AML-193 (cell line): ENCODE measurements around the gene INSRR.

ENCODE experiments used
- DNase-seq, 2 experiments: peaks; one replicate each; lab custom pipeline; 2025; lab: John Stamatoyannopoulos, UW

The INSRR gene

DNA sequence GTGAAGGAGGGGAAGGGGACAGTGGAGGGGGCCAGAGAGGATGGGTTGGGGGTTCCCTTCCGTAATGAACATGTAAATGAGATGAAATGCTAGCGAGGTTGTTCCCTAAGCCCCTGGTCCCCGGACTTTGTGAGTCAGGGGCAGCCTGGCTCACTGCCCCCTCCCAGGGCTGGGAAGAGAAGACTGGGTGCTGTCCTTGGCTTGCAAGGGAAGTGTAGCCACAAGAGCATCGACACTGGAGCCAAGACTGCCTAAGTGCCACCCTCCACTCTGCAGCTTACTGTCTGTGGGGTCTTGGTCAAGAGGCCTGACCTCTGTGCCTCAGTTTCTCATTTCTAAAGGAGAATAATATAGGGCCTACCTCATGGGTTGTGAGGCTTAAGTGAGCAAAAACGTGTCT, 35.1 kb upstream of the INSRR start:
- no peak for DNase-seq

DNA sequence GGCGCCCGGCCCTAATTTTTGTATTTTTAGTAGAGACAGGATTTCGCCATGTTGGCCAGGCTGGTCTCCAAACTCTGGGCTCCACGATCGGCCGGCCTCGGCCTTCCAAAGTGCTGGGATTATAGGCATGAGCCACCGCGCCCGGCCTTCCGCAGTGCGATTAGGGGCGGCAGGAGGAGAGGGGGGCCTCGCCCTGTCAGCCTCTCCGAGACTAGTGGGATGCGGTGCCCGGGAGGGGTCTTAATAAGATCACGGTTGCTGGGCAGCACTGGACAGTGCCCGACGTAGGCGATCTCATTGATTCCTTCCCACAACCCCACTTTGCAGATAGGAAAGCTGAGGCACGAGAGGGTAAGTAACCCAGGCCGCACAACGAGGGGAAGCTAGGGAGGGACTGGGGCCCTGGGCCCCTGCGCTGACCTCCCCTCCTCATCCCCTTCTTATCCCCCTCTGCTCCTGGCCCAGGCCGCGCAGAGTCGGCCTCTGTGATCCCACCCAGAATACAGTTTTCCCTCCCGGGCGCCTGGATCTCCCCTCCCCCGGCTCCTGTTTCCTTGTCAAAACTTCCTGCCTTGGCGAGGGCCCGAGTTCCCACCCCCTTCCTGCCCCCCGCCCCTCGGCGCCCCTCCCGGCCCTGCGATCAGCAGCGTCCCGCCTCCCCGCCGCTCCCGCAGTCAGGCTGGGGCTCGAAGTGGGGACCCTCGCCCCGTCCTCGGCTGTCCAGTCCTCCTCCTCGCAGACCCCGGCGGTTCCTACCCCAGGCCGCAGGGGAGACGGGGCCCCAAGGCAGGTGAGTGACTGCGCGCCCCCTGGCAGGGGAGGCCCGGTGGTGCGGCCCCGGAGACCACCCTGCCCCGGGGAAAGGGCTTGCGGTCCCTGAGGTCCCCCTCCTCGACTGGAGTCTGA, 34.4 kb upstream of the INSRR start, which contains the start of gene PEAR1:
Gene PEAR1, plus strand, starts transcription at position 671 of the 906 bp plus-strand sequence. CDS start 10,209 bp downstream, outside the sequence.
- DNase-seq, result no peak

DNA sequence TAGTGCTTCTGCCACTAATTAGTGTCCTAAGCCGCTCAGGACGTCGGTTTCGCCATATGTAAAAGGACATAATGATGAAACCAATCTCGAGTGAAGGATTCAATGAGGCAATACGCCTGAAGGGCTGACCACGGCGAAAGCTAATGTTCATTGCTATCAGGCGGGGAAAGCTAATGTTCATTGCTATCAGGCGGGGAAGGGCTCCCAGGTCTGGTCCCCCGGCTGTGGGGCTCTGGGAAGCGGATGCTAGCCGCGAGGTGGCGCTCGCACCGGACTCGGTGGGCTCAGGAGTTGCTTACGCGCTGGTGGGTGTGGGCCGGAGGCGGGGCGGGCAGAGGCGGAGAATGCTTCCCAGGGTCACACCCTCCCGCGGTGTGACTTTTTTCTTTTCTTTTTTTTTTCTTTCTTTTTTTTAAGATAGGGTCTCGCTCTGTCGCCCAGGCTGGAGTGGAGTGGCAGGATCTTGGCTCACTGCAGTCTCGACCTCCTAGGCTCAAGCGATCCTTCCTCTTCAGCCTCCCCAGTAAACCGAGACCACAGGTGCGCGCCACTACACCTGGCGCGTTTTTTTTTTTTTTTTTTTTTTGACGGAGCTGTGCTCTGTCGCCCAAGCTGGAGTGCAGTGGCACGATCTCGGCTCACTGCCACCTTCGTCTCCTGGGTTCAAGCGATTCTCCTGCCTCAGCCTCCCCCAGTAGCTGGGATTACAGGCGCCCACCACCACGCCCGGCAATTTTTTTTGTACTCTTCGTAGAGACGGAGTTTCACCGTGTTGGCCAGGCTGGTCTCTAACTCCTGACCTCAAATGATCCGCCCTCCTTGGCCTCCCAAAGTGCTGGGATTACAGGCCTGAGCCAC, 33.5 kb upstream of the INSRR start:
- peak; percentile 28 to 57 for DNase-seq

DNA sequence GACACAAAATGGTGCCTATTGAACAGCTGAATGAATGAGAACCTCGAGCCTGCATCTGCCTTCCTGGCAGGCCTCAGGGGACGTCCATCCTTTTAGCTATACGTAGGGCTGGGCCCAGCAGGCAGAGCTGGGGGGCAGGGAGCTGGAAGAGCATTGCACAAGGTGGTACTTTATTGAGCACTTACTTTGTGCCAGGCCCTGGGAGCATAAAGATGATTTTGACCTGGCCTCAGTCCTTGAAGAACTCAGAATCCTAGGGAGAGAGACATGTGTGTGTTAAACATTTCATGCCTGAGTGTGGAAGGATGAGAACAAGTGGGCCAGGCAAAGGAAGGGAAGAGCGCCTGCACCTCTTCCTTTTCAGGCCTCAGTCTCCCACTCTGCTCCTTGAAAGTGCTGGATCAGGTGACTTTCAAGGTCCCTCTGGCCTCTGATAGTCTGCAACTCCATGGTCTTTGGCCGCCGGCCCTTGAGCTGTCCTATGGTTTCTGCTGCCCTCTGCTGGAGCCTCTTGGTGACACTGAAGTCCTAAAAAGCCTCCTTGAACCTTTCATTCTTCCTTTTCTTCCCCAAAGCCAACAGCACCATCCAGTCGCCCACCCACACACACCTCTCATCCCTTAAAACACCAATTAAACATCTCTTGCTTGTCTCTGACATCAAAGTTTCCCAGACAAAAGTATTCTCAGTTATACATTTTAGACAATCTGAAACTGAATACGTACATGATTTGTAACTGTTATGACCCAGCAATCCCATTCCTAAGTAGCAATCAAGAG, 31.1 kb upstream of the INSRR start:
- peak; percentile 66 to 75 for DNase-seq

DNA sequence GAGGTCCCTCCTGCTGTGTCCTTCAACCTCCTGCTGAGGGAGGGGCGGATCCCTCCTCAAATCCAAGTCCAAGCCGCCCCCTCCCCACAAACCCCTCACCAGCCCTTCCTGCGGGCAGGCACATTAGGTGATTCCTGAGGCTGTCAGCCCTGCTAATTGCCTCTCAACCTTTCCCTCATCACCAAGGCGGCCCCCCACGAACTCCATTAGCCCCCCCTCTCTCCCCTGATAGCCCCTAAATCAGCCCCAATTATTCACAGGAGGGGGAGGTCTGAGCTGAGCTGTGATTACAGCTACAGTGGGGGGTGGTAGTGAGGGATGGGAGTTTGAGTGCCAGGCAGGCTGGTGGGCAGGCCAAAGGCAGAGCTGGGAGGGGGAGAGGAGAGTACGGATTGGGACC, 28.8 kb upstream of the INSRR start:
- DNase-seq, result no peak

DNA sequence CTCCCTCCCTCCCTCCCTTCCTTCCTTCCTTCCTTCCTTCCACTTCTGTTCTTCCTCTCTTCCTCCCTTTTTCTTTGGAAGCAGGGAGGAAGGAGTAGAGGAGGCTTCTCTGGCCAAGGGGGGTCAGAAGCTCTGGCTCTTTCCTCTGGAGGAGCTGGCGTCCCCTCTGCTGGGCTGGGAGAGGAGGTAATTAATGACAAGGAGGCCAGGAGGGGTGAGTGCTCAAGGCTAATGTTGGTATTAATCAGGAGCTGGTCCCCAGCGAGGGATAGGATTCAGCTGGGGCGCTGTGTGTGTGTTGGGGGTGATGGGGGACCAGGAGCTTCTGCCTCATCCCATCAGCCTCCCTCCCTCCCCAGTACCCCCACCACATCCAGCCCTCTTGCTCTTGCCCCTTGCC, 28.4 kb upstream of the INSRR start:
- no peak for DNase-seq

DNA sequence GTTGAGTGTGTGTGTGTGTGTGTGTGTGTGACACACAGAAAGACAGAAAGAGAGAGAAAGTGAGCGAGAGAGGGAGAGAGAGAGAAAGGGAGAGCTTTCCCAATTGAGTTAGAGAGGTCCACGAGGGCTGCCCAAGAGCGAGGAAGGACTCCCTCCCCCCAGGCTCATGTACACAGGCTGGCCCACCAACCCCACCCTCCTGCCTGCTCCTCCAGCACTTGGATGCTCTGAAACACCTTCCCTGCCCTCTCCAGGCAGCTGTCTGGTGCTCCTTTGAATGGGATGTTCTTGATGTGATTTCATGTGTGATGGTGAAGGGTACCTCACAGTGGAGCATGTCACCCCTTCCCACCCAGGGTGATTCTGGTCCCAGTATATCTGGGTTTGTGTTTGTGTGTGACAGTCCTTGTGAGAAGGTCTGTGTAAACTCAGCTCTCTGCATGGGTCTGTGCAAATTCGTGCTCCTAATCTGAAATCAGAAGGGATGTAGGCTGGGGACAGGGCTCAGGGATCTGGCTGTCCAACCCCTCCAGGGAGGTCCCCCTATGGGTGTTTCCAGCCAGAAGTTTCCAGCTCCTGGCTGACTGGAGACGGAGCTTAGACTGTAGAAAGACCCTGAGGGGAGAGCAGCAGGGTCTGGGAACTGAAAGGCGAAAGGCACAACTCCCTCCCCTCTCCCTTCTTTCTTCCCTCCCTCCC, 27.8 kb upstream of the INSRR start:
- no peak for DNase-seq

DNA sequence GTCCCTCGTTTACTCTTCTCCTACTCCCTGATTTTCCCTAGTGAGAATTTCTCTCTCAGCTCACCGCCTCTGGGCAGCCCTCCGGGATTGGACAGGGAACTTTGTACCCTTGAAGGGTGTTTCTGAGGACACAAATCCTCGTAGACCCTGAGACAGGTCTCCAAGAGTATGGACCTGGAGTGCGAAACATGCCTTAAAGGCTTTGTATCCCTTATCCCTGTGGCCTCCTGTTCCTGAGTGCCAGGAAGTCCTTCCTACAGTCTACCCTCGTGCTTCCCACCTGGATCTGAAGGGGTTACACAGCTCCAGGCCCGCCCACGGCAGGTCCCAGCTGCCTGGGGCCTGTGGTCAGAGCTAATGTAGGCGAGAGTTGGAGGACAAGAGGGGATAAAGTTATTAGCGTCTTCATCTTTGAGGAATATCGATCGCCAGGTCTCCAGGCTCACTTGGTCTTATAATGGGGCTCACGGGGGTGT, 27.0 kb upstream of the INSRR start:
- no peak for DNase-seq

DNA sequence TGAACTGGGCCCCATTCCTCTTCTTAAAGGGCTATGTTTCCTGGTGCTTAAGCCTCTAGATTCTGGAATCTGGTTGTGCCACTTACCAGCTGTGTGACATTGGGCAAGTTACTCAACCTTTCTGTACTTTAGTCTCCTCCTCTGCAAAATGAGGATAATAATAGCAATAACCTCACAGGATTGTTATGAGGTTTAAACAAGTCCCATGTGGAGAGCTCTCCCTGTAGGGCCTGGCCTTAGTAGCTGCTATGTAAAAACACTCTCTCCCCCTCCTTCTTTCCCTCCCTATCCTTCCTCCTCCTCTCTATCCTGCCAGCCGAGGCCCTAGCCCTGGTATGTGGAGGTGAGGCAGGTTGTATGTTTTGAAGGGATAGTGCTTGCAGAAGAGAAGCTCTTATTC, 26.4 kb upstream of the INSRR start:
- no peak for DNase-seq

DNA sequence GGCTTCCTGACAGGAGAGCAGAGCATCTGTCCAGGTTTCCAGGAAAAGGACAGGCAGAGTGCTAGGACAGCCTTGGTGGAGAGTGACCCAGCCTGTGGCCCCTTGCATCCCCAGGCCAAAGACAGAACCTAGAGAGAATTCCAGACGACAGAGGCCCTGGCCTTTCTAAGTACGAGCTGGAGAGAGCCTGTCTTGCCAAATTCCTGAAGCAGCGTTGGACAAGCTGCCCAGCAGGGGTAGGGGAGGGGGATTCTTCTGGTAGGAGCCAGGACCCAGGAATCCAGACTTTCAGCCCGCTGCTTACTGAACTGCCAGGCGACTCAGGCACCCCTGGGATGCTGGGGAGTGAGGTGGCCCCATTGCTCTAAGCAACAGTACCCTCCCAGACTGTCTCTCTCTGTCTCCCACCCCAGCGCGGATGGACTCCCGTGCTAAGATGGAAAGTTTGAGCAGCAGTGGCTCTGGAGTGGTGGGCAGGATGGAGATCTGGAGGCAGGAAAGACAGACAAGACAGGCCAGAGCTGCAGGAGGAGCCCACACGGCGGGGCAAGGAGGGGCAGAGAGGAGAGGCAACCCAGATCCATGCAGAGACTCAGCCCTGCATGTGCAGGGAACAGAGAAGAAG, 25.8 kb upstream of the INSRR start:
- DNase-seq, result no peak

DNA sequence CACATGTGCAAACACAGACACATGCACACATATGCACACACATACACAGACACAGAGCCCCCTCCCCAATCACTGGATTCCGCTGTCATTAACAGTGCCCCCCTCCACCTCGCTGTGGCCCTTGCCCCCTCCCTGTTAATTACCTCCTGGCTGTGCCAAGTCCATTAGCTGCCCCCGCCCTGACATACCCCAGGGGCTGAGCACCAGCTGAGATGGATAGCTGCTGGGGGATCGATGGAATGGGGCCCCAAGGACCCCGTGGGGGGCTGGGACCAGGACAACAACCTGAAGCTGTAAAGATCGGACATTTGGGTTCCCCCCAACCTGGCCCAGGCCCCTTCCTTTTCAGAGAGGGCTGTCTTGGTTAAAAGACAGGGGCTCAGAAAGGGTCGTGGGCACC, 25.0 kb upstream of the INSRR start:
- DNase-seq, result no peak

DNA sequence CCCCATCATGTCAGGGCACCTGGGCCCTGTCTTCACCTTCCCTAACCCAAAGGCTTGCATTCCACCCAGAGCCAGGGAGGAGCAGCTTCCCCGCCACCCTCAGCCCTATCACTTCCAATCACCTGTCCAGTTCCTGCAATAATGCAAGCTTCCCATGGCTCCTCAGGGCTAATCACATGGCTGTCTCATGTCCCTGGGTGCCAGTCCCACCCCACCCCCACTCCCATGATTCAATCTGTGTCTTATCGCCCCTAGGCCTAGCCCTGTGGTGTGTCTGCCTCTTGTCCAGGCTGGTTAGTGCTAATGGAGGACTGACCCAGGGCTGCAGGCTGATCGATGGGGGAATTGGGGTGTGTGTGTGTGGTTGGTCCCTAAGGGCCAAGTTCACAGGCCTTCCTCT, 23.6 kb upstream of the INSRR start:
- DNase-seq, result no peak

DNA sequence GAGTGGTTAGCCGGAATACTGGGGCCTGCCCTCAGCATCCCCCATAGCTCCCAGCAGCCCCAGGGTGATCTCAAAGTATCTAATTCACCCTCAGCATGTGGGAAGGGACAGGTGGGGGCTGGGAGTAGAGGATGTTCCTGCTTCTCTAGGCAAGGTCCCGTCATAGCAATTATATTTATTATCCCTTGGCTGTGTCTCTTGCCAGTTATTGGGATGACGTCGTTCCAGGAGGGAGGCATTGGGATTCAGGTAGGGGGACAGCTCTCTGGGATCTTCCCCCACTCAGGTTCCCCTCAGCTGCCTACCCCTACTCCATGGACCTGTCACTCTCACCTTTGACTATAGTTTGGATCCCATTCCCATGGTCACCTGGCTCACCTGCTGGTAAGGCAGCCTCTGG, 22.7 kb upstream of the INSRR start:
- DNase-seq, result no peak

DNA sequence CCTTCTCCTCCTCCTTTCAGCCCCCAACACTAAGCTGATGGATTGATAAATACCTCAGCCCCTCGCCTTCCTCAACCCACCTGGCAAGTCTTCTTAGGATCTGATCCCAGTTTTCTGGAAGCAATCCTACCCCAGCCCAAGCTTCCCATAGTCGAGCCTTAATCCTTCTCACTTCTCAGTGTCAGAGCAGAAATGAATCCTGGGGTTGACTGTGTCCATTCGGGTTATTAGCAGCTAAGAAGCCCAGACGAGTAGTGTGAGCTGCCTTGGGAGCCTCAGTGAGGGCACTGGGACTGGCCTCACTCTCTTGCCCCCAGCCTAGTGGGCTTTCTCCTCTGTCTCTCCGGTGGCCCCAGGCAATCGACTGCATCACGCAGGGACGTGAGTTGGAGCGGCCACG, 22.2 kb upstream of the INSRR start:
- DNase-seq, result no peak

DNA sequence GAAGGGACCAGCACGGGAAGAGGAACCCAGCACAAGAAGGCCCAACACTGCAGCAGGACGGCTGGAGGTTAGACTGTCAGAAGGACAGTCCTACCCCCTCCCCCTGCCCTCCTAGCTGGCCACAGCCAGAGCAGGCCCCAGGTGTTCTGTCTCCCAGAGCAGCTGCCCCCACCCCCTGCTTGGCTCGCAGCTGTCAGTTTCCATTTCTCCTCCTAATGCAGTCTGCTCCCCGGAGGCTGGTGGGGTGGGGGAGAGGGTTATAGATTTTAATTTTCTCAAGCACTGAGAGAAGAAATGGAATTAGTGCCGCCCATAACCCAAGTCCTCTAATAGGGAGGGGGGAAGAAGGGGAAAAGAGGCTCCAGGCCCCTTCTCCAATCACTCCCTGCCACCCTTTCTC, 21.6 kb upstream of the INSRR start:
- no peak for DNase-seq

DNA sequence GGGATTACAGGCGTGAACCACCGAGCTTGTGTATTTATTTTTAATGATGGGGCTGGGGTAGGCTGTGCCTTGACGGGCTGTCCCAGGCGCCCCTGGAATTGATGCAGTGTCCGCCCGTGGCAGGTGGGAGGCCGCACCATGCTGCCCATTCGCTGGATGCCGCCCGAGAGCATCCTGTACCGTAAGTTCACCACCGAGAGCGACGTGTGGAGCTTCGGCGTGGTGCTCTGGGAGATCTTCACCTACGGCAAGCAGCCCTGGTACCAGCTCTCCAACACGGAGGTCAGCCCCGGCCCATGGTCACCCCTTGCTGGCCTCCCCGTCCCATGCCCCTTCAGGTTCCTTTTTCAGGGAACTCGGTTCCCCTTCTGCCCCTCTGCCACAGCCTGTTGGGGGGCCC, 21.0 kb upstream of the INSRR start:
- DNase-seq, result no peak

DNA sequence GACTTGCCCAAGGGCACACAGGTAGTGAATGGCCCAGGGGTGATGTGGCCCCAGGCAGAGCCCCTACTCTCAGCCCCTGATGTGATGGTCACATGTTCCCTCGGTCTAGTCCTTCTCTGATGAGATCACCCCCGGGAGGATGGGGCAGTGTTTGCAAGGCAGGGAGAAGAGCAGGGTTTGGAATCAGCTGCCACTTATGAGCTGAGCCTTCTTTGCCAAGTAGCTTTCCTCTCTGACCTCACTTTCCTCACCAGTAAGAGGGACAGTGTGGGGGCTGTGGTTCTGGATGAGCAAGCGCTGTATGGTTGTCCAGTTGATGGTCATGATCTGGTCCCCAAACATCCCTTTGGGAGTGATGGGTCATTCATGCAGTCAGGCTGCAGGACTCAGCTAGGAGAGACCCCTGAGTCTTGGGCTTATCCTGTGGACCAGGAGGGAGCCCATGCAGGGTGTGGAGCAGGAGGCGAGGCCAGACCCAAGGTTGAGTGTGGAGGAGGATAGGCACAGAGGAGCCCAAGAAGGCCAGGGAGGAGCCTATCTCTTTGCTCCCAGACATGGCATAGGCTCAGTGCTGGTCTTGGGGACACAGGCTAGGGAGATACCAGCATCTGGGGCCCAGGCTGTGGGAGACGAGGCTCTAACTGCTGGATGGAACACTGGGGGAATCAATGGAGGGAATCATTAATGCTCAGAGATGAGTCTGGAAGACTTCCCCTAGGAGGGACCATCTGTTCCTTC, 18.7 kb upstream of the INSRR start:
- no peak for DNase-seq

DNA sequence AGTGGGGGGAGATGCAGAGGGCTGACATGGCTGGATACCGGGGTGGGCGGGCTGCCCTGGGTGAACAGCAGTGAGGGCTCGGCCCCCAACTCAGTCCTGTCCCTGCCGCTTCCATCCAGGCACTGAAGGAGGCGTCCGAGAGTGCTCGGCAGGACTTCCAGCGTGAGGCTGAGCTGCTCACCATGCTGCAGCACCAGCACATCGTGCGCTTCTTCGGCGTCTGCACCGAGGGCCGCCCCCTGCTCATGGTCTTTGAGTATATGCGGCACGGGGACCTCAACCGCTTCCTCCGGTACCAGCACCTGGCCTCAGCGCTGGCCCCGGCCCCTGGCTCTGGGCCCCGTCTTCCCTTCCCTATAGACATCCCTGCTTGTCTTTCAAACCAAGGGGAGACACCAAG, 17.4 kb upstream of the INSRR start:
- DNase-seq, result no peak

DNA sequence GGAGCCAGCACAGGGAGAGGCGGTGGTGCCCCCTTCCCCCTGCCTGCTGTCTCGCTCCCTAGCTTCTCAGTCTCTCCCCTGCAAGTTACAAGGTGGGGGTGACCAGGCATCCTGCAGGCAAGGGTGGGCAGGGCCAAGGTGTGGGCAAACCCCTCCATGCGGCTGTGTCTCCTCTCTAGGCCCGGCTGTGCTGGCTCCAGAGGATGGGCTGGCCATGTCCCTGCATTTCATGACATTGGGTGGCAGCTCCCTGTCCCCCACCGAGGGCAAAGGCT, 16.4 kb upstream of the INSRR start:
- no peak for DNase-seq

DNA sequence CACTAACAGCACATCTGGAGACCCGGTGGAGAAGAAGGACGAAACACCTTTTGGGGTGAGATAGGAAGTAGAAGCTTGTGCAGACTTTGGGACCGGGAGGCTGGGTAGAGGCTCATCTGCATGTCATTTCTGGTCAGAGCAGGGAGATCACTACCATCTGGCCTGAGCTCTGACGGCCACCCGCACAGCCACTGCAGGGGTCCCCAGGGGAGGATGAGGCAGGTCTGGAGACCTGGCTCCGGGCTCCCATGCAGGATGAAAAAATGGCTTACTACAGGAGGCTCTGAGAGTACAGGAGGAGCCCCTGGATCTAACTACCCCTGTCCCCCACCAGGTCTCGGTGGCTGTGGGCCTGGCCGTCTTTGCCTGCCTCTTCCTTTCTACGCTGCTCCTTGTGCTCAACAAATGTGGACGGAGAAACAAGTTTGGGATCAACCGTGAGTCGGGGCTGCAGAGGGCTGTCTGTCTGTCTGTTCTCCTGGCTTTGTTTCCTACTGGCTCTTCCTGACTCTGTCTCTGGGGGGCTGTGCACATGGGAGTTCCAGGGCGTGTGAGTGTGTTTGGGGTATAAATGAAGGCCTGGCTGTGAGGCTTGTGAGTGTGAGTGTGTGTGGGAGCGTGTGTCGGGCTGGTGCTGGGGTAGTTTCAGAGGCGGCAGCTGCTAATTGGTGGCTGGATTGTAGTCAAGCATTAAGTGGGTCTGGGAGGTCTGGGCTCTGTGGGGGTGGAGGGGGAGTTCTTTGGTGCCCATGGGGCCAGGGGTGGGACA, 15.8 kb upstream of the INSRR start:
- no peak for DNase-seq
